Thoracic aorta (tissue), 2 donors: ENCODE measurements around the gene KCNN1. TPM values are rescaled to one million over a fixed set of nuclear protein-coding genes. Genes with fewer than 3 reads are reported as not detected.
"Not testable (repeated sequence)": the region's sequence is repeated elsewhere in the genome, so short reads cannot be mapped to it uniquely, and the experiment has no call there.

ENCODE experiments used
- ATAC-seq: fragments of 150-250 bp; one replicate; pipeline ENCODE4 v1.8.0; 2017; ENCODE audit warnings: low read depth; ENCODE audit not compliant: insufficient number of reproducible peaks, low FRiP score
- DNase-seq: peaks from one replicate; pipeline ENCODE4 v3.0.0-alpha.2; 2020; ENCODE audit warnings: low spot score
- H3K27ac ChIP-seq, 2 donors: fragments of 200-600 bp; sonication (generic); 1 replicate in 1 of 2; 2 replicates in 1 of 2; pipeline ENCODE4 v1.5.1; 2016; ENCODE audit warnings: mild to moderate bottlenecking in 2 of 2, moderate library complexity in 2 of 2
- H3K27me3 ChIP-seq: fragments of 200-600 bp; sonication (generic); replicated peaks from 2 replicates; pipeline ENCODE4 v1.6.0; 2016; ENCODE audit warnings: mild to moderate bottlenecking; ENCODE audit not compliant: insufficient read depth
- H3K36me3 ChIP-seq: fragments of 200-600 bp; sonication (generic); one replicate; pipeline ENCODE4 v1.5.1; 2016
- H3K4me1 ChIP-seq, 2 donors: fragments of 200-600 bp; sonication (generic); 1 replicate in 1 of 2; 2 replicates in 1 of 2; pipeline versions ENCODE4 v1.5.1 to v1.6.0; 2016; ENCODE audit warnings: low read depth in 2 of 2, mild to moderate bottlenecking in 1 of 2; ENCODE audit not compliant: control insufficient read depth in 1 of 2
- H3K4me3 ChIP-seq: fragments of 200-600 bp; sonication (generic); 2 replicates; pipeline ENCODE4 v1.5.1; 2016; ENCODE audit warnings: mild to moderate bottlenecking
- H3K9me3 ChIP-seq: fragments of 200-600 bp; sonication (generic); 2 replicates; pipeline ENCODE4 v1.5.1; 2016
- total RNA-seq, 2 donors: library from RNA; depleted of rRNA; stranded (reverse); fragments of >200 nt; gene quantifications; one replicate each; pipeline versions ENCODE4 v1.1.0 to v1.2.3, GENCODE V29; 2016
- TF ChIP-seq, protein P1 (sequence below): fragments of 200-600 bp; sonication (generic); IDR thresholded peaks from one replicate; pipeline ENCODE4 v1.5.1; 2019; ENCODE audit warnings: antibody characterized with exemption

KCNN1 gene
- total RNA-seq, 2 donors from 2014 or later: 0.99 TPM; not detected in 1

DNA sequence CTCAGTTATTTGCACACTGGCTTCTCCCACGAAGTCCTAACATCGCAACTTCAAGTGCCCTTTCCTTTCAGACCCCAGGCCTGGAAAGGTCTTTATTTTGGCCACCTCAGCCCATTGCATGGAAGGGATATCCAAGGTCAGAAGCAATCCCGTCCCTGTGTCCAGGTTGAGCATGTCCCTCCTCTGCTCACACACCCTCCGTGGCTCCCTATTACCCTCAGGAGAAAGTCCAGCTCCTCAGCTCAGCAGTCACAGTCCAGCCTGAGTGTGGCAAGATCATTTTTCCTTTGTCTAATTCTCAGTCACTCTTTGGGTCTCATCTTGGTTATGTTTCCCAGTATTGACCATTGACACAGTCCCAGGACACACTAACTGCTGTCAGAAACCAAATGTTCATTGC is 60.2 kb downstream of the KCNN1 start:
- no peak for ATAC-seq
- no peak overlapping the region for H3K27ac ChIP-seq

DNA sequence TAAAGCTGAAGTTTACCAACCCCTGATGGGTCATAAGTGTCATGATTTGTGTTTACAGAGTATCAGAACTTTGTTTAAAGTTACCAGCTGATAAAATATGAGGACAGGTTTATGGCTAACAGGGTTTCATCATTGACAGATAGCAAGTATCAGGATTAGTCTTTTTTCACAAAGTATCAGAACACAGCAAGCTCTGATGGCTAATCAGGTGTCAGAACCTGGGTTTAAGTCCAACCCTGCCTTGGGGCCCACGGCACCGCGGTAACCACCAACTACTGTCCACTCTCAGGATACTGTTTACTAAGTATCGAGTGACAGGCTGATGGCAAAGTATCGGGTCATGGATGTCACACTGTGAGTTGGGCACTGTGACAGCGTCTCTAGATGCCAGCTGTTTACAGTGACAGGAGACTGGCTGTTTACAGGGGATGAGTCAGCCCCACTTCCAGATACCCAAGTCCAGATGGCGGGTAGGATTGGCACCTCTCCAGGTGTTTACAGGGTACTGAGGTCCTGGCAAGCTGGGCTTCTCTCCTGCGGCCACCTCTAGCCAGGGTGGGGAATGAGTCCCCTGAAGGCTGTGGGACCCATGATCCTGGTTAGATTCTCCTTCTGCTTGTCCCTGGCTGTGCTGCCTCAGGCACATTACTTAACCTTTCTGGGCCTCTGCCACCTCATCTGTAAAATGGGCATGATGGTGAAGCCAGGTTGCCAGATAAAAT is 62.9 kb downstream of the KCNN1 start:
- Histone ChIP-seq H3K4me1 (peaks cover 0 to 3% of the 10 kb centered on the region in 2 donors), H3K9me3 (no peaks in the 10 kb centered on the region), H3K36me3 (no peaks in the 10 kb centered on the region), H3K4me3 (no peak overlapping the region), H3K27me3 (no peaks in the 10 kb centered on the region), H3K27ac (no peak overlapping the region)
- no peak for DNase-seq
- ATAC-seq: no peak
- TF ChIP-seq, protein P1, sequence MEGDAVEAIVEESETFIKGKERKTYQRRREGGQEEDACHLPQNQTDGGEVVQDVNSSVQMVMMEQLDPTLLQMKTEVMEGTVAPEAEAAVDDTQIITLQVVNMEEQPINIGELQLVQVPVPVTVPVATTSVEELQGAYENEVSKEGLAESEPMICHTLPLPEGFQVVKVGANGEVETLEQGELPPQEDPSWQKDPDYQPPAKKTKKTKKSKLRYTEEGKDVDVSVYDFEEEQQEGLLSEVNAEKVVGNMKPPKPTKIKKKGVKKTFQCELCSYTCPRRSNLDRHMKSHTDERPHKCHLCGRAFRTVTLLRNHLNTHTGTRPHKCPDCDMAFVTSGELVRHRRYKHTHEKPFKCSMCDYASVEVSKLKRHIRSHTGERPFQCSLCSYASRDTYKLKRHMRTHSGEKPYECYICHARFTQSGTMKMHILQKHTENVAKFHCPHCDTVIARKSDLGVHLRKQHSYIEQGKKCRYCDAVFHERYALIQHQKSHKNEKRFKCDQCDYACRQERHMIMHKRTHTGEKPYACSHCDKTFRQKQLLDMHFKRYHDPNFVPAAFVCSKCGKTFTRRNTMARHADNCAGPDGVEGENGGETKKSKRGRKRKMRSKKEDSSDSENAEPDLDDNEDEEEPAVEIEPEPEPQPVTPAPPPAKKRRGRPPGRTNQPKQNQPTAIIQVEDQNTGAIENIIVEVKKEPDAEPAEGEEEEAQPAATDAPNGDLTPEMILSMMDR: no peak

More for the DNA sequence above, 60.2 kb downstream of the KCNN1 start:
- TF ChIP-seq, protein P1: no peak
- peaks cover 22 to 26% of the 10 kb centered on the region in 2 donors for H3K4me1 ChIP-seq
- H3K4me3 ChIP-seq: no peak overlapping the region
- H3K36me3 ChIP-seq: no peaks in the 10 kb centered on the region
- DNase-seq: no peak
- H3K27me3 ChIP-seq: no peaks in the 10 kb centered on the region
- H3K9me3 ChIP-seq: no peaks in the 10 kb centered on the region

DNA sequence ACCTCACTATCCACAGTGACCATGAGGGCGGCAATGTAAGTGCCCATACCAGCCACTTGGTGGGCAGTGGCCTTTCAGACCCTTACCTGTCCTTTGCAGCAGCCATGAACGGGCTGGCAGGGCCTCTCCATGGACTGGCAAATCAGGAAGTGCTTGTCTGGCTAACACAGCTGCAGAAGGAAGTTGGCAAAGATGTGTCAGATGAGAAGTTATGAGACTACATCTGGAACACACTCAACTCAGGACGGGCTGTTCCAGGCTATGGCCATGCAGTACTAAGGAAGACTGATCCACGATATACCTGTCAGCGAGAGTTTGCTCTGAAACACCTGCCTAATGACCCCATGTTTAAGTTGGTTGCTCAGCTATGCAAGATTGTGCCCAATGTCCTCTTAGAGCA is 64.5 kb downstream of the KCNN1 start:
- ATAC-seq: not testable (repeated sequence)

DNA sequence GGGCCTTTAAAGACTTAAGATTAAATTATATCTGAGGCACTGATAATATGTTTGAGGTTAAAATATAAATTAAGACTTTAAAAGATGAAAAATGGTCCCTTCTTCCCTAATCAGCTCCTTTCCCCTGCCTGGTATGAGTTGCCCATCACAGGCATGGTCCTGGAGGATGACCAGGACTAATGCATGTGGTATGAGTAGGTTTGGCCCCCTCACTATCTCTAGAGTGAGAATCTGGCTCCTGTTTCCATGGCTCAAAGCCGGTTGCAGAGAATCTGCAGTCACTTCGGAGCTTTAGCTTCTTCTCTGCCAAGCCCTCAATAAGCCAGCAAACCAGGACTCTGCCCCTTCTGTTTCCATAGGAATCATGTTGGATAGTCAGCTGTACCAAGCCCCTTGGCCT is 65.2 kb downstream of the KCNN1 start:
- not testable (repeated sequence) for ATAC-seq, DNase-seq, H3K27ac ChIP-seq

More for the DNA sequence above, 64.5 kb downstream of the KCNN1 start:
- DNase-seq, H3K27me3 ChIP-seq, H3K27ac ChIP-seq, H3K9me3 ChIP-seq, H3K4me1 ChIP-seq, H3K36me3 ChIP-seq, H3K4me3 ChIP-seq: not testable (repeated sequence)

DNA sequence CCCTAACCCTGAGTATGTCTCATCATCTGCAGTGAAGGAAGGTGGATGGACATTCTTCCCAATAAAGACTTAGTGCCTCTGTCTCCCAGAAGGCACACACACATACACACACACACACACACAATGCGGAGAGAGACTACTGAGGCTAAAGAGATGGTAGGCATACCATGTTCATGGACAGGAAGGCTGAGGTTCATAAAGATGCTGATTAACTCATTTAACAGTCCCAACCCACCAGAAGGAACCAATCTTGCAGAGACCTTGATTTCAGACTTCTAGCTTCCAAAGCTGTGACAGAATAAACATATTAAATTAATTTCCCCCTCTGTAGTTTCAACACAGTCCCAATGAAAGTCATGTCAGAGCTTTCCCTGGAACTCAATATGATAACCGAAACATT is 74.1 kb downstream of the KCNN1 start:
- ATAC-seq: no peak
- H3K27me3 ChIP-seq: no peaks in the 10 kb centered on the region
- no peak overlapping the region for H3K4me3 ChIP-seq
- no peak for DNase-seq
- no peak overlapping the region for H3K27ac ChIP-seq
- no peaks in the 10 kb centered on the region for H3K9me3 ChIP-seq
- H3K4me1 ChIP-seq: peaks cover 9 to 18% of the 10 kb centered on the region in 2 donors
- TF ChIP-seq, protein P1: no peak
- no peaks in the 10 kb centered on the region for H3K36me3 ChIP-seq

More for the DNA sequence above, 65.2 kb downstream of the KCNN1 start:
- H3K36me3 ChIP-seq, H3K9me3 ChIP-seq, H3K4me3 ChIP-seq, H3K27me3 ChIP-seq, H3K4me1 ChIP-seq: not testable (repeated sequence)

DNA sequence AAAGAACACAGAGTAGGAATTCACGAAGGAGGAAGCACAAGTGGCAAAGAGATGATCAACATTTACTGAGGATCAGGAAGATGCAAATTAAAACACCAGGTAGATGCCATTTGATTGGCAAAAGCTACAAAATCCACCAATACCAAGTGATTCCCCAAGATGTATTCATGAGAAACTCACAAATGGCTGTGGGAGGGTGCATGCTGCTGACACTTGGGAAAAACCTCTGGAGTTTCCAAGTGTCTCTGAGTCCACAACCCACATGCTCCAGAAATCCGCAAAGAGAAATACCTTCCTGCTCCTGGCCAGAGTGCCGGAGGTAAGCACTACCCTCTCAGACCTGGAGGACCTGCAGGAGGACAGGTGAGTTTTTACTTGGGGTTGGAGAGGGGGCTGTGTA is 76.8 kb downstream of the KCNN1 start:
- ATAC-seq: no peak
- H3K4me3 ChIP-seq: no peak overlapping the region
- H3K27me3 ChIP-seq: no peaks in the 10 kb centered on the region
- TF ChIP-seq, protein P1: no peak
- no peaks in the 10 kb centered on the region for H3K9me3 ChIP-seq
- H3K4me1 ChIP-seq: peaks cover 10 to 23% of the 10 kb centered on the region in 2 donors
- H3K36me3 ChIP-seq: no peaks in the 10 kb centered on the region
- H3K27ac ChIP-seq: no peak overlapping the region
- no peak for DNase-seq
